Heart right ventricle (tissue), 16 donors: ENCODE data around the gene NPAS3. TPM values are rescaled to one million over a fixed set of nuclear protein-coding genes. Genes with fewer than 3 reads are reported as not detected.

Experiments
- ATAC-seq, 8 donors: fragments of 200-7000 bp; cut with Tn5 transposase; one replicate each; pipeline ENCODE4 v1.9.1; 2020; ENCODE audit warnings: mild to moderate bottlenecking in 8 of 8, moderate library complexity in 8 of 8, moderate number of reproducible peaks in 1 of 8
- DNase-seq, 2 donors: peaks; one replicate each; pipeline ENCODE4 v3.0.0-alpha.2; 2020
- H3K27ac ChIP-seq, 10 donors: fragments of 200-600 bp; sonication (generic) in 2 of 10; one replicate each; pipeline versions ENCODE4 v1.5.0 to v1.8.0; 2020 to 2022; ENCODE audit warnings: mild to moderate bottlenecking in 3 of 10
- H3K27me3 ChIP-seq, 7 donors: fragments of 200-600 bp; one replicate each; pipeline ENCODE4 v1.8.0; 2021 to 2022; ENCODE audit warnings: mild to moderate bottlenecking in 2 of 7
- H3K36me3 ChIP-seq, 9 donors: fragments of 200-600 bp; sonication (generic) in 1 of 9; one replicate each; pipeline versions ENCODE4 v1.5.0 to v1.8.0; 2020 to 2022; ENCODE audit warnings: mild to moderate bottlenecking in 2 of 9
- H3K4me1 ChIP-seq, 9 donors: fragments of 200-600 bp; sonication (generic) in 1 of 9; one replicate each; pipeline versions ENCODE4 v1.5.0 to v1.8.0; 2020 to 2022; ENCODE audit warnings: mild to moderate bottlenecking in 4 of 9
- H3K4me3 ChIP-seq, 10 donors: fragments of 200-600 bp; sonication (generic) in 2 of 10; one replicate each; pipeline versions ENCODE4 v1.5.0 to v1.8.0; 2020 to 2022; ENCODE audit warnings: mild to moderate bottlenecking in 7 of 10, moderate library complexity in 2 of 10
- H3K9me3 ChIP-seq, 11 donors: fragments of 200-600 bp in 10 of 11; sonication (generic) in 2 of 11; one replicate each; pipeline versions ENCODE4 v1.5.0 to v1.8.0; 2013 to 2022; ENCODE audit warnings: mild to moderate bottlenecking in 2 of 11, control low read depth in 1 of 11, moderate library complexity in 1 of 11
- WGBS, 2 donors: extraction: QIAGEN DNeasy Blood & Tissue Kit; methylation state at CpG; one replicate each; pipeline ENCODE4 v1.1.7; 2013; ENCODE audit warnings: inconsistent platforms in 1 of 2; 5-methylcytosine and 5-hydroxymethylcytosine counted together
- intact Hi-C, 10 donors: fragments of 100-400 bp; cut with DNase I; formaldehyde crosslinking; loops; one replicate each; pipeline versions ENCODE4 v1.11.1 to v1.14.2; 2022
- polyA plus RNA-seq, 2 donors: library from polyadenylated mRNA; stranded (reverse); fragments of 200-250 nt; gene quantifications; one replicate each; pipeline ENCODE4 v1.2.3, GENCODE V29; 2013
- total RNA-seq, 10 donors: library from RNA; stranded (reverse); fragmentation: NEBNext Ultra II Directional in 3 of 10; extraction: Animal tissue kit (Norgen Biotek cat#: 25700) in 3 of 10; gene quantifications; one replicate each; pipeline versions ENCODE4 v1.2.1 to v1.2.4, GENCODE V29; 2021 to 2023
- TF ChIP-seq, protein P1 (sequence below), 9 donors: fragments of 200-600 bp; sonication (generic) in 2 of 9; IDR thresholded peaks; one replicate each; pipeline versions ENCODE4 v1.5.0 to v1.8.0; 2021 to 2022; ENCODE audit warnings: antibody characterized with exemption in 9 of 9, mild to moderate bottlenecking in 5 of 9, moderate library complexity in 1 of 9
- donor health status: Arrhythmogenic right ventricular cardiomyopathy.
- donor health status: ischemic (EF 13 %, LVEDD 7.1; RV severe dilation, severe dysfunction).
- donor health status: healthy with polysubstance abuse.
- donor health status: DM: no; HTN: yes; CAD: no.
- donor health status: DM: no; HTN: no; CAD: no.
- donor health status: ischemic (EF 25% LVEDD 6.9; RV normal size, moderate dysfunction).
- donor health status: ischemic (EF 25% LVEDD 5.7; RV mildly dilated, moderate dysfunction).
- donor health status: healthy.
- donor health status: DM: yes; HTN: yes; CAD: no.
- donor health status: Ischemic cardiomyopathy.
- donor health status: ischemic (EF 35%, LVEDD 5.7; RV mildly dilated, moderate dysfunction).
- donor health status: nonischemic (EF 11% LVEDD 7.7; RV severe dilation, severe dysfunction).
- donor health status: DM: yes; HTN: yes; CAD: no.
- donor health status: PGD.
- donor health status: ischemic (EF 29% LVEDD 5.4; RV normal size, mild dysfunction).
- donor health status: nonischemic (EF 23%, LVEDD 6.1; RV moderate dilation, normal function).

Gene NPAS3
- total and polyA plus RNA-seq, 12 donors = 0.12 to 2.8 (median 0.99) TPM

DNA sequence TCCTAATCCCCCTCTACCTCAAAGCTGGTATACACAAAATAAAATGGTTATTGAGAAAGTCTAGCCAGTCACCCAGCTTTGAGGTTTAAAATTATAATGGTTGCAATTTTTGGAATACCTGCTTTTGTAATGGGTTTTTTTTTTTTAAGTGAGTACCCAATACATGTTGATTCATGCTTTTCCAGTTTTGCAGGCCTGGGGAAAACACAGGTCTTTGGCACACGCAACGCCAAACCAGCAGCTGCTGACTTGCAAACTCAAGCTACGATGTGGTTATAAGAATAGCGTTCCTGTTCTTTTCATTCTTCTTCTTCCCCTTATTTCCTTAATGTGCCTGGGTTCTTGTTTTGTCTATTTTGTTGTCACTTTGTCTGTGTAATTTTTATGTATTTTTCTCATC lies 779.2 kb downstream of the NPAS3 start:
- Histone ChIP-seq H3K27me3 (no peaks in the 10 kb centered on the region), H3K4me1 (no peaks in the 10 kb centered on the region), H3K4me3 (no peak overlapping the region), H3K9me3 (no peaks in the 10 kb centered on the region), H3K27ac (no peak overlapping the region), H3K36me3 (no peaks in the 10 kb centered on the region)
- DNase-seq (no peak), ATAC-seq (no peak)
- intact Hi-C loops = no loop called here
- TF ChIP-seq, protein P1, sequence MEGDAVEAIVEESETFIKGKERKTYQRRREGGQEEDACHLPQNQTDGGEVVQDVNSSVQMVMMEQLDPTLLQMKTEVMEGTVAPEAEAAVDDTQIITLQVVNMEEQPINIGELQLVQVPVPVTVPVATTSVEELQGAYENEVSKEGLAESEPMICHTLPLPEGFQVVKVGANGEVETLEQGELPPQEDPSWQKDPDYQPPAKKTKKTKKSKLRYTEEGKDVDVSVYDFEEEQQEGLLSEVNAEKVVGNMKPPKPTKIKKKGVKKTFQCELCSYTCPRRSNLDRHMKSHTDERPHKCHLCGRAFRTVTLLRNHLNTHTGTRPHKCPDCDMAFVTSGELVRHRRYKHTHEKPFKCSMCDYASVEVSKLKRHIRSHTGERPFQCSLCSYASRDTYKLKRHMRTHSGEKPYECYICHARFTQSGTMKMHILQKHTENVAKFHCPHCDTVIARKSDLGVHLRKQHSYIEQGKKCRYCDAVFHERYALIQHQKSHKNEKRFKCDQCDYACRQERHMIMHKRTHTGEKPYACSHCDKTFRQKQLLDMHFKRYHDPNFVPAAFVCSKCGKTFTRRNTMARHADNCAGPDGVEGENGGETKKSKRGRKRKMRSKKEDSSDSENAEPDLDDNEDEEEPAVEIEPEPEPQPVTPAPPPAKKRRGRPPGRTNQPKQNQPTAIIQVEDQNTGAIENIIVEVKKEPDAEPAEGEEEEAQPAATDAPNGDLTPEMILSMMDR (IDR thresholded peaks at IDR 0.05) = no peak
- 94 to 95% methylated on average over 4 of the region's 4 CpGs for WGBS, 2 donors

- Histone ChIP-seq H3K4me3 (no peak overlapping the region), H3K9me3 (no peaks in the 10 kb centered on the region), H3K27ac (no peak overlapping the region), H3K4me1 (no peaks in the 10 kb centered on the region), H3K36me3 (no peaks in the 10 kb centered on the region), H3K27me3 (no peaks in the 10 kb centered on the region)
- TF ChIP-seq, protein P1 (IDR thresholded peaks at IDR 0.05) = no peak
- intact Hi-C loops = no loop called here
- no peak for DNase-seq
- ATAC-seq = no peak
- WGBS, 2 donors = 84 to 90% methylated on average over 4 of the region's 4 CpGs
Measured at GRCh38 chr14:33720284-33720787, 781.7 kb downstream of the NPAS3 start.

DNA sequence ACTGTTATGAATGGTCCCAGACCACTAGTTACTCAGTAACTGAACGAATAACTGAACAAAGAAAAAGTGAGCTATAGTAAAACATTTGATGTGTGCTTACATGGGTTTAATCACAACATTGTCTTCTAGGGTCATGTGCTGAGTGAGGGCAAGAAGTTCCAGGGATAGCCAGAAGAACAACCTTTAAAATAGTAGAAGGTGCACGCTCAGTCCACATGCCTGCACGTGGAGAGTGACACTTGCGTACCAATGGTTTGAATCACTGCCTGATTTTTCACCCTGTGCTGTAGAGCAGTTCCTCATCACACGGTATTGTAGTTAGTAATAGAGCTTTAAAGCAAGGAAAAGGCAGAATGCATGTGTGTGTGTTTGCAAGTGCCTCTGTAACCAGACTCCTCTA lies 788.0 kb downstream of the NPAS3 start:
- no peak for ATAC-seq
- no peak for DNase-seq
- no peak overlapping the region for H3K4me3 ChIP-seq
- H3K4me1 ChIP-seq = no peaks in the 10 kb centered on the region
- intact Hi-C loops = no loop called here
- H3K27ac ChIP-seq = no peak overlapping the region
- no peaks in the 10 kb centered on the region for H3K27me3 ChIP-seq
- H3K36me3 ChIP-seq = no peaks in the 10 kb centered on the region
- TF ChIP-seq, protein P1 (IDR thresholded peaks at IDR 0.05) = no peak
- WGBS, 2 donors = 86 to 87% methylated on average over 5 of the region's 5 CpGs
- H3K9me3 ChIP-seq = no peaks in the 10 kb centered on the region

GRCh38 chr14:33727606-33728005 lies 788.9 kb downstream of the NPAS3 start:
- TF ChIP-seq, protein P1 (IDR thresholded peaks at IDR 0.05) = no peak
- WGBS, 2 donors = 75% methylated on average over 6 of the region's 6 CpGs
- intact Hi-C loops = no loop called here
- no peak overlapping the region for H3K27ac ChIP-seq
- H3K4me1 ChIP-seq = no peaks in the 10 kb centered on the region
- no peak for DNase-seq
- ATAC-seq = no peak
- no peaks in the 10 kb centered on the region for H3K36me3 ChIP-seq
- no peaks in the 10 kb centered on the region for H3K9me3 ChIP-seq
- H3K27me3 ChIP-seq = no peaks in the 10 kb centered on the region
- no peak overlapping the region for H3K4me3 ChIP-seq
